HG03432 (cell line): ENCODE data around the gene TEAD2.

Experiments
- ATAC-seq: cut with Tn5 transposase; IDR thresholded peaks from one replicate; pipeline ENCODE4 v1.9.1; 2021; ENCODE audit warnings: mild to moderate bottlenecking, moderate library complexity; ENCODE audit not compliant: unreplicated experiment

TEAD2 gene

GRCh38 chr19:49294401-49294800 is 67.8 kb downstream of the TEAD2 start:
- ATAC-seq: no peak
